HG03159 (cell line): ENCODE results near the gene RNPEPL1.

ENCODE experiments used
- ATAC-seq: cut with Tn5 transposase; IDR thresholded peaks from one replicate; pipeline ENCODE4 v1.9.1; 2021; ENCODE audit warnings: mild to moderate bottlenecking, moderate library complexity; ENCODE audit not compliant: unreplicated experiment

RNPEPL1 gene

GRCh38 chr2:240589850-240590525, 21.7 kb downstream of the RNPEPL1 start:
- no peak for ATAC-seq

- ATAC-seq = no peak
Observed at GRCh38 chr2:240590681-240591111, 22.4 kb downstream of the RNPEPL1 start.

DNA sequence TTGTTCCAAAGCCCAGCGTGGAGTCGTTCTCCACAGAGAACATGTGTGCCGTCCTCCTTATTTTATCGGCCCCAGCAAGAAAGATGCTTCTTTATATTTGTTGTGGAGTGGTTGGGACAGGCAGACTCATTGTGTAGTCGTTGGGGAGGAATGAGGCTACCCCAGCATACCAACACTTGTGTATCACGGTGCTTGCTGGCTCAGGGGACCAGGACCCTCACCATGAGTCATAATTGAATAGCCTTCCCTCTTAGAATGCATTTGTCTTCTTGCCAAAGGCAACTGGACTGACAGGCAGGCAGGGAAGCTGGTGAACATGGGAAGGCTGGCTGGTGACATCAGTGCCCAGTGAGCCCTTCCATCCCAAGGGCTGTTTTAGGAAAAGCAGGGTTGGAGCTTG, 22.9 kb downstream of the RNPEPL1 start:
- no peak for ATAC-seq

GRCh38 chr2:240591784-240592183, 23.5 kb downstream of the RNPEPL1 start:
- no peak for ATAC-seq

GRCh38 chr2:240593026-240593702, 24.9 kb downstream of the RNPEPL1 start:
- no peak for ATAC-seq

DNA sequence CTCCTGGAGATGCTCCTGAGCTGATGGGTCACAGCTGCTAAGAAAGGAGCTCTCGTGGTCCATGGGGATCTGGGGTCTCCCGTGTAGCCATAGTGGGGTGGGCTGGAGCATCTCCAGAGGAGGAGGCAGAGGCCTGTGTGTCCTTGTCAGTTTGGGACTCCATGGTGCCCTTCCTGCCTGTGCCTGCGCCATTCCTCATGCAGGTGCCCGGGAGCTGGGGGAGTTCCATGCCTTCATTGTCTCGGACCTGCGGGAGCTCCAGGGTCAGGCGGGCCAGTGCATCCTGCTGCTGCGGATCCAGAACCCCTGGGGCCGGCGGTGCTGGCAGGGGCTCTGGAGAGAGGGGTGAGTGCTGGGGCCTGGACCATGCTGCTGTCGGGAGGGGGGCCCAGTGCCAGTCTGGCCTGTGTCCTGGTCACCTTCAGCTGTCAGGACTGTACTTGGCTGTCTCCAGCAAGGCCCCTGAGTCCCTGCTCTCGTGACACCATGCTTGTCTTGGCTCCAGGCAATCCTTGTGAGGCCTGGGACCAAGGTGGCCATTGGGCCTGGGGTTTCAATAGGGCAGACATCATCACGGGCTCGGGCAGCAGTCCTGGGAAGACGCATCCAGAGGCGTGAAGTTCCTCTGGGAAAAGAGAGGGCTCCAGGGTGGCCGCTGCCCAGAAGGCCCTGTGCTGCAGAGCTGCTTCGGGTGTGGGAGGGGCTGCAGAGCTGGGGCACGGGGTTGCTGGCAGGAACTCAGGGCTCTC, 25.6 kb downstream of the RNPEPL1 start:
- no peak for ATAC-seq

DNA sequence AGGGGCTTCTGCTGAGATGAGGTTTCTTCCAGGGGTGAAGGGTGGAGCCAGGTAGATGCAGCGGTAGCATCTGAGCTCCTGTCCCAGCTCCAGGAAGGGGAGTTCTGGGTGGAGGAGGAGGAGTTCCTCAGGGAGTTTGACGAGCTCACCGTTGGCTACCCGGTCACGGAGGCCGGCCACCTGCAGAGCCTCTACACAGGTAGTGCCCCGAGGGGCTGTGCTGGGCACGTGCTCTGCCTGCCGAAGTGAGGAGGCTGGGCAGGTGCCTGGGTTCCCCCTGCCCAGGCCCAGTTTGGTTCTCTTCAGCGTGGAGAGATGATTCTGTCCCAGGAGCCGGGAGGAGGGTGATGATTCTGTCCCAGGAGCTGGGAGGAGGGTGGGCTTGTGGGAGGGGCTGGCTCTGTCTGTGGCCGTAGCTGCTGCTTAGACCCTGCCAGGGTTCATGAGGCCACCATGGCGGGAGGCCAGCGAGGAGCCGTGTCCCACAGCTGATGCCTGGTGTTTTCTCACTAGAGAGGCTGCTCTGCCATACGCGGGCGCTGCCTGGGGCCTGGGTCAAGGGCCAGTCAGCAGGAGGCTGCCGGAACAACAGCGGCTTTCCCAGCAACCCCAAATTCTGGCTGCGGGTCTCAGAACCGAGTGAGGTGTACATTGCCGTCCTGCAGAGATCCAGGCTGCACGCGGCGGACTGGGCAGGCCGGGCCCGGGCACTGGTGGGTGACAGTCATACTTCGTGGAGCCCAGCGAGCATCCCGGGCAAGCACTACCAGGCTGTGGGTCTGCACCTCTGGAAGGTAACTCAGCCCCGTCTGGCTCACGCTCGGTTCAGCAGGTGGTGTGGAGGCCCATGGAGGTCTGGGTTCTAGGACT, 26.5 kb downstream of the RNPEPL1 start:
- no peak for ATAC-seq

DNA sequence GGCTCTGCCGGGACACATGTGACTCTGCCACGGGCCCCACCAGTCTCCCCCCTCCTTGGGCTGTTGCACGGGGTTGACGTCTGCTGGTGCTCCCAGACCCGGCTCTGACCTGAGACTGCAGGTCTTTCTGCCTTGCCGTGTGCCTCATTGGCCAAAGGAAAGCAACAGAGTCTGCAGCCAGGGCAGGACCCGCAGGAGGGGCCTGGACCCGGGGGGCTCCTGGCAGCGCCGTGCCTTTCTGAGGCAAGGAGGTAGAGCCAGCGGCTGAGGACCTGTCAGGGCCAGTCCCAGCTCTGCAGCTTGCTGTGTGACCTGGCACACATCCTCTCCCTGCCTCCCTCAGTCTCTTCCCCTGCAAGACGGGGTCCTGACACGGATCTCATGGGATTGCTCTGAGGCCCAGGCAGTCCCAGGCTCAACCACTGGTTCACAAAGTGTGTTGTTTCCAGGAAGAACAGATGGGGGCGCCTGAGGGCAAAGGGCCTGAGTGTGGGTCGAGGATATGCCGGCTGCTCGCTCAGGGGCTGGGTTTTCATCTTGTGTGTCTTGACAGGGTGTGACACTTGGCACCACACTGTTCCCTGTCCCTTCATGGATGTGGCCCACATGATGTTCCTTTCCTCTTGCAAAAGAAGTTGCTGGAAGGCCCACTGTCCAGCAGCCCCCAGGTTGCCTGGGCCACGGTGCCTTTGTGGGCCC, 27.2 kb downstream of the RNPEPL1 start:
- ATAC-seq = no peak

GRCh38 chr2:240596080-240596460, 27.8 kb downstream of the RNPEPL1 start:
- ATAC-seq = no peak

- no peak for ATAC-seq
Observed at GRCh38 chr2:240596491-240596931, 28.2 kb downstream of the RNPEPL1 start.

- no peak for ATAC-seq
Observed at GRCh38 chr2:240597054-240597418, 28.8 kb downstream of the RNPEPL1 start.

DNA sequence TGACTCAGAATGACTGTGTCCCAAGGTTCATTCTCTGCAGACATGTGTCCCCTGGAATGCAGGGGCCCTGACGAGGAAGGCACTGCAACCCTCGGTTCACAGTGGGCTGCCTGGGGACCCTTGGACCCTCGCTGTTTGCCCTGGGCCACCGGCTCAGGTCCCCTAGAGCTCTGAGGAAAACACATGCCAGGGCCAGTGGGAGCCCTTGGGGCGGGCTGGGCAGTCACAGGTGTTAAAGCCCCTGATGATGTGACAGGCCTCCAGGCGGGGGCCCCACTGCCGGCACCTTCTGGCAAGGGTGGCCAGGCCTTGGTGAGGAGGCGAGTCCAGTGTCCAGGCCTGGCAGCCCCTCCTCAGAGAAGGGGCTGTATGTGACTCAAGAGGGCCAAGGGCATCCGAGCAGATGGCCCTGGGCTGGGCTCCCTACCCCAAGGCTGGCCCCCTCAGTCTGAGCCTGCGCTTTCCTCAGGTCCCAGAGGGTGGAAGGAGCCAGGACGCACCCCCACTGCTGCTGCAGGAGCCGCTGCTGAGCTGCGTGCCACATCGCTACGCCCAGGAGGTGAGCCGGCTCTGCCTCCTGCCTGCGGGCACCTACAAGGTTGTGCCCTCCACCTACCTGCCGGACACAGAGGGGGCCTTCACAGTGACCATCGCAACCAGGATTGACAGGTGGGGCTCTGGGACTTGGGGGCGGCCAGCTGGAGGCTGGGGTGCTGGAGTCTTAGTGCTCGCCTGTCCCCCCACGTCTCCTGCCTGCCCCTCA, 29.3 kb downstream of the RNPEPL1 start:
- ATAC-seq = no peak

DNA sequence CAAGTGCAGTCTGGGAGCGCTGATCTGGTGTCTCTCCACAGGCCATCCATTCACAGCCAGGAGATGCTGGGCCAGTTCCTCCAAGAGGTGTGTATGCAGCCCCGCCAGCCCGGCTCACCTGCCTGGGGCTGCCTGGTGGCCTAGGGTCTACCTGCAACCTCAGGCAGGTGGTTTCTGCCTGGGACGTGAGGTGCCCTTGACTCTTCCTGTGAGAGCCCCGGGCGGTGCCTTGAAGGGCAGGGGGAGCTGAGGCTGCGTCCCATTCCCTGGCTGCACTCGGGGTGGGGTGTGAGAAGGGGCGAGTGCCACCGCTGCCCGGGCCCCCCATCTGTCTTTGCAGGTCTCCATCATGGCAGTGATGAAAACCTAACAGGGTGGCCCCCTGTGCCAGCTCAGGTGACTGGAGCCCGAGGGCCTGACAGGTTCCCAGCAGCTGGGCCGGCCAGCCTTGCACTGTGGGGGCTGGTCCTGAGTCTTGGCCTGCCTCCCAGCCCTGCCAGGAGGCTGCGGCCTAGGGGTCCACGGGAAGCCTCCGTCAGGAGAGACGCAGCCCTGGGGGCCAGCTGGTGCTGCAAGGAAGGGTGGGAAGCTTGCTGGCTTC, 30.1 kb downstream of the RNPEPL1 start:
- ATAC-seq = no peak

DNA sequence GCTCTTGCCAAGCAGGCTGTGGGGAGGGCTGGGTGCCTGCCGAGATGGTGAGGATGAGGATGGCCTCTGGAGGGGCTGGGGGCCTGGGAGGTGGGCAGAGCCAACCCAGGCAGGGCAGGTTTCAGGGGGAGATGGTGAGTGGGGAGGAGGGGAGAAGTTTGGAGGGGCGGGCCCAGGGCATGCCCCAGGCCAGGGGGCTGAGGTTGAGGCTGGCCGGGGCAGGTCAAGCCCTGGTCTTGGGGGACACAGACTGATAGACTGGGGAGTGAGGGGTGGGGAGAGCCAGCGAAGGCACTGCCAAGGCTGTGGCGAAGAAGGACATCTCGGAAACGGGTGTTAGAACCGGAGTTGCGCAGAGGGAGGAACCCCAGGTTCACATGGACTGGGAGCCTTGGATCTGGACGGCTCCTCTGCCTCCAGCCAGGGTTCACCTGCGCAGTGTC, 30.9 kb downstream of the RNPEPL1 start:
- ATAC-seq = no peak

- no peak for ATAC-seq
Observed at GRCh38 chr2:240600451-240600961, 32.2 kb downstream of the RNPEPL1 start.

DNA sequence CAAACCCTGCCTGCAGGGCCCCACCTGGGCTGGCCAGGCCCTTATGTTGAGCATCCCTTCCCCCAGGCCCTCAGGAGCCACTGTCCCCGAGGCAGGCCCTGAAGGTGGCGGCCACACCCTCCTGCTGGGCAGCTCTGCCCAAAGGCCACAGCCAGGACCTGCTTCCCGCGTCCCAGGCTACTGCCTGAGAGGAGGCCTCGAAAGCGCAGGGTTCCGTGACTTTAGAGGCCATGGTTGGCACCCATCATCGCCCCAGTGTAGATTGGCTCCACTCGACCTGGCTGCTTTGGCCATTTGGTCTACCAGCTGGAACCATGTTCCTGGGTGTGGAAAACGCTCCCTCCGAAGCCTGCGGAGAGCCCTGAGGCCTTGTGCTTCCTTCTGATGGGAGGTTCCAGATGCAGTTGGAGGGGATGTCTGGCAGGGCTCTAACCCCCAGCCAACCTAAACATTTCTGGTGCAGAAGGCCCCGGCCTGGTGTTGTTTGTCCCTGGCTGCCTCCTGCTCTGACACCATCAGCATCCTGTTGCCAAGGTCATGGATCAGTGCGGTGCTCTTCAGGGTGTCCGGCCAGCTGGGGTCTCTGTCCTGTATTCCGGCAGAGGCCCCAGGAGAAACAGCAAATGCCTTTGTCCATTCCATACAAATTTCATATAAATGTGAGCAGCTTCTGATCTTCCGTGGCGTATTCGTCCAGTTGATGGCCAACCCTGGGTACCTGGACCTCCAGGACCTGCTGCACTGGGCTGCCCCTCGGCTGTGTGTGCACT, 33.0 kb downstream of the RNPEPL1 start:
- ATAC-seq = no peak

DNA sequence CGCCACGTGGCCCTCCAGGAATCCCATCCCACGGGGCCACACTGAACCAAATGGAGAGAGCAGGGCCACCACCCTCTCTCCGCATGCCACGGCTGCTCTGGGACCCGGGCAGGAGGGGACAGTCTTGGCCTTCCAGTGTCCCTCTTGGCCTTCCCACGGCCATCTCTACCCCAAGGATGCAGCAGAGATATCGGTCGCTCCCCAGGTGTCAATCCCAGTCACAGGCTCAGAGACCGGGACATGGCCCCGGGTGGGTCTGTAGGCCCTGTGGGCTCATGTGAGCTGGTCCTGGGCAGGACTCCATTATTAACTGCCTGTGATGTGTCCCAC, 33.5 kb downstream of the RNPEPL1 start:
- no peak for ATAC-seq

- no peak for ATAC-seq
Observed at GRCh38 chr2:240602266-240603050, 34.2 kb downstream of the RNPEPL1 start.
